Dedifferentiated amniotic fluid mesenchymal stem cell (primary cell): ENCODE measurements around the gene CDH23.

Source experiments
- DNase-seq: peaks from one replicate; pipeline ENCODE4 v3.0.0-alpha.2; 2016; ENCODE audit errors: extremely low spot score

The CDH23 gene

DNA sequence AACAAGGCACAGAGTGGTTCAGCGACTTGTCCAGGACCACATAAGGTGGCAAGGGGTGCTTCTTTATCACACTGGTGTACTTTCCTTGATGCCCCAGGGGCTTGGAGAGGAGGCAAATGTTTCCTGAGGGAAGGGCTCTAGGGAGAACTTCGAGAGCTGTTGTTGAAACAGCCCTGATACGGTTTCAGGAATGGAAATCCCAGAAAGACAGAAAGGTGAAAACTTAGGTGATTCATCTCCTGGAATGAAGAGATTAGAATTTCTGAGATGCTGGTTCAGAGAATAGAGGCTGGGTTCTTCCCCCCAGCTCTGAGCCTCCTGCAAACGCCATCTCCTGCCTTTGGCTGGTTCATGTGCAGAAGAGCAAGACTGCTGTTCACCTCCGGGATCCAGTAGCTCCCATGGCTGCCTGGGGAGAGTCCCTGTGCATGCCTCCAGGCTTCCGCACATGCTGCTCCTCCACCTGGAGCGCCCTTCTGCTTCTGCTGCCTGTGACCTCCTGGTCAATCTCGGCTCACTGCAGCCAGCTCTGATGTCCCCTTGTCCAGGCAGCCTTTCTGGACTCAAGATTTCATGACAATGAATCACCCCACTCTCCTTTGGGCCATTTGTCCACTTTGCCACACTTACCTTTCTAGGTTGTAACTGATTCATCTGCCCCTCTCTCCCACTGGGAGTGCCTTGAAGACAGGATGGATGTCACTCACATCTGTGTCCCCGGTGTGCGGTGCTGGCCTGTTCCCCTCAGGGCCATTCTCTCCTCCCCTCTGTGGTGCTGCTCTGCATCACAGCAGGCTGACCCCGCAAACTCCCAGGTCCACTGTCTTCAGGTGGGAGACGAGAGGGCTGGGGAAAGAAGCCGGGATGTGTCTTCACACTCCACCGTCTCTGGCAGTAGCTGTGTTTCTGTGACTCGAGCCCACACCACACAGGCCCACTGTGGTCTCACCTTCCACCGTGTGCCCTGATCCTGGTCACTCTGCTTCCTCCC, 3.6 kb upstream of the CDH23 start:
- DNase-seq: no peak

DNA sequence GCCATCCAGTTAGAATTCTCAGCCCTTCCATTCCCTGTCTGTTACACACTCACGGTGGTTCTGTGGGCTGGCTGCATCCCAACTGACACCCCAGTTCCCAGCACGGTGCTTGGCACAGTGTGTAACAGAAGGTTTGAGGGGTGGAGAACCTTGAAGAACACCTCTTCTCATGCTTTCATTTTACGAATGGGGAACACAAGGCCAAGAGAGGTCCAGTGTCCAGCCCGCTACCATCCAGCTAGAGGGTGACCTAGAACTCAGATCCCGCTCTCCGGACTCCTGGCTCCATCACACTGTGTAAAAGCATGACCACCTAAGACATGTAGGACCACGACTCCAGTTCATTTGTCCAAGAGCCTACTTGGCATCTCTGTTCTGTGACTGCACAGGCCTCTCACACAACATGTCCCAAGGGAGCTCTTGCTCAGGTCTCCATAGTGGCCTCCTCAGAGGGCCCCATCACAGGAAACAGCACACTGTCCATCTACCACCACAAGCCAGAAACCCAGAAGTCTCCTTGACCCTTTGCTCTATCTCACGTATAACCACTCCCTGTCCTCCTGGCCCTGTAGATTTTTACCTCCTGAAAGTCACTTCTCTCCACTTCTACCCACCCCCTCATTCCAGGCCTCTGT, 2.8 kb upstream of the CDH23 start:
- DNase-seq: no peak

DNA sequence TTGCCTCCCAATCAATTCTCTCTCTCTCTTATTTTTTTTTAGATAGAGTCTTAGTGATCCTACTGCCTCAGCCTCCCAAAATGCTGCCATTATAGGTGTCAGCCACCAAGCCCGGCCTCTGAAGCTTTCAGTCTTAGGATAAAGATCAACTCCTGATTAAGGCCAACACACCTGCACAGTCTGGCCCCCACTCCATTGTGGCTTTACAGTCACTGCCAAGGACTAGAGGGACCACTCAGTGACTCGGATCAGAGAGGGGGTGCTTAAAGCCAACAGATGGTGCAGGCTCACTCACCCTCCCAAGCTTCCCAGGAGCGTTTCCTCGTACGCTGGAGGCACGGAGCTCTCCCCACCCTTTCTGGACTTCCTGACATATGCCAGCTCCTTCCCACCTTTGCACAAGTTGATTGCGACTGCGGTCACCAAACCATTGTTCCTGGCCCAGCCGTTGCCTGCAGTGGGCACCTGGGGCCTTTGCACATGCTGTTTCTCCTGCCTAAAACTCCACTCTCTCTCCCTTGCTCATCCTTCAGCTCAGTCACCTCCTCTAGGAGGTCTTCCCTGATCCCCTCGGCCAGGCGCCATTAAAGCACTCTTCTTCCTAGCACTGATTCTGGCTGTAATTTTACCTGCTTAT, 1.7 kb upstream of the CDH23 start:
- no peak for DNase-seq

DNA sequence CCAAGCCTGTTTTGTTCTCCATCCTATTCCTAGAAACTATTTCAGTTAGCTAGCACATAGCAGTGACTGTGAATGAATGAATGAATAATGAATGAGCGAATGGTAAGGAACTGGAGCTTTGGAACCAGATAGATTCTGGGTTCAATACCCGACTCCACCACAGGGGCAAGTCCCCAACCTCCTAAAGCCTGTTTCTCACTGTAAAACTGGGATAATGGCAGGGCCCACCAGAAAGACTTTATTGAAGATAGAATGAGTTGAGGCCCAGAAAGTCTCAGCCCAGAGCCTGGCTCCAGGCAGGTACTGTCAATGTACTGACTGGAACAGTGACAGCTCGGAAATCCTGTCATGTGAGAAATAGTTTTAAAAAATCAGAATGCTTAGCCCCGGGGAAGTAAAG, 1.1 kb upstream of the CDH23 start:
- no peak for DNase-seq

DNA sequence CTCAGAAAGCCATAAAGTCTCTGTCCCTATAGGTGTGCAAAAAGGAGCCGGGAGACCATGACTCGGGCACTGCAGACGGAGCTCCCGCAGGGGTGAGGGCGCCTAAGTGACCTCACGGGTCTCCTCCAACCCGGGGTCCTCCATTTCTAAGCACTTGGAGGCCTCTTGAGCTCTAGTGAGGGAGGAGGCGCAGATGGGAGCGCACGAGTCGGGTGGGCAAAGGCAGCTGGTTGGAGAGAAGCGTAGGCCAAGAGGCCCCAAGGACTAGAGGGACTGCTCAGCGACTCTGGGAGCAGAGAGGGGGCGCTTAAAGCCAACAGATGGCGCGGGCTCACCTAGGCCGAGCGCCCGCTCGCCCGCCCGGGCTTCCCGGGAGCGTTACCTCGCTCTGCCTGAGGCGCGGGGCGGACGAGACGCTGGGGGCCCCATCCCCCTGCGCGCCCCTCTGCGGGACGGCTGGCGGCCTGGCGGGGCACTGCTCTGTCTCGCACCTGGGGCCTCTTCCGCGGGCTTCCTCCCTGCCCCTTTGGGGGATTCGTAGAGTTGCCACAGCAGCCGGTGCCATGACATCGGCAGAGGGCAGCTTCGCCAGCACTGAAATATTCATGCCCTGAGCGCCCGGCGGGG, 523 bp upstream of the CDH23 start:
- DNase-seq: no peak

DNA sequence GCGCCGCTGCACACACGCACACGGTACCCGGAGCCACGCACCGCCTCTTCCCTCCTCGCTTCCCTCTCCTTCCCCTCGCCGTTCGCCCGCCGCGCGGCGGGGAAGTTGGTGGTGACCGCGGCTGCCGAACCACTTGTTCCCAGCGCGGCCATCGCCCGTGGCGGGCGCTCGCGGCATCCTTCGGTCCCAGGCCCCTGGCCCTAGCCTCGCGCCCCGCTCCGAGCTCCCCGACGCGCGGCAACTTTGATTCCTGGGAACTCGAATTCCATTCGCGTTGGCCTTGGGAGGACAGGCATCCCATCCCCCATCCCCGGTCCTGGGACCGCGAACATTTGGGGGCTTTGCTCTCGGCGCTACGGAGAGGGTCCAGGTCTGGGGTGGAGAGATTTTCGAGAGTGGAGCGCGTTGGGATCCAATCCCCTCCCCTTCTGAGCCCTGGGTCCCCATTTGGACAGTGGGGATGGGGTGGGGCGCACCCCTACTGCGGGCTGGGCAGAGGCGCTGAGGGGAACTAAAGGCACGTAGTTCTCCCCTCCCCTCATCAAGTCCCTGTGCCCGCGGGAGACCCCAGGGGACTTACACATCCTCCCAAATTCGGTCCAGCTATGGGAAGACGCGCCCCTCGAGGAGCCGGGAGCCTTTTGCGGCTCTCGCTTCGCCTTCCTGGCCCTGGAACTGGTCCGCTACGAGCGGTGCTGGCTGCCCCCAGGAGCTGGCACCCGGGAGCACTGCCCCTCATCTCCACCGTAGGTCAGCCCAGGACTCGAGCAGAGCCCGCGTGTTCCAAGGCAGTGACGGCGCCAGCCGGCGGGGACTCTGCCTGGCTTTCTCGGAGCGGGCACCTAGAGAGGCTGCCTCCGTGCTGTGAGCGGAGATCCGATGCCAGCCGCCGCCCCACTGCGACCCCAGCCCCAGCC, 834 bp downstream of the CDH23 start:
- no peak for DNase-seq

DNA sequence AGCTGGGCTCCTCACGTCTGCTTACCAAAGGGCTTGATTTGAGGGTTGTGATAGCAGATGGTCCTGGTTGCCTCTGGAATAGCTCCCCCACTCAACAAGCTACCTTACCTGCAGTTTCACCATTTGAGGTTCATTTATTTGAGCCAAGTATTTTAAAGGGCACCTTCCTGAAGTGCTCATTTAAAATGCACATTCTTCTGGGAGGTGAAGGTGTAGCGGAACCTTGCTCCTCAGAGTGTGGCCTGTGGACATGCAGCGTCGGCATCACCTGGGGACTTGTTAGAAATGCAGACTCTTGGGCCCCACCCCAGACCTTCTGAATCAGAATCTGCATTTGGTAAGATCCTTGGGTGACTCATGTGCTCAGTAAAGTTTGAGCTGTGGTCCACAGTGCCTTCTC, 2.3 kb downstream of the CDH23 start:
- no peak for DNase-seq

DNA sequence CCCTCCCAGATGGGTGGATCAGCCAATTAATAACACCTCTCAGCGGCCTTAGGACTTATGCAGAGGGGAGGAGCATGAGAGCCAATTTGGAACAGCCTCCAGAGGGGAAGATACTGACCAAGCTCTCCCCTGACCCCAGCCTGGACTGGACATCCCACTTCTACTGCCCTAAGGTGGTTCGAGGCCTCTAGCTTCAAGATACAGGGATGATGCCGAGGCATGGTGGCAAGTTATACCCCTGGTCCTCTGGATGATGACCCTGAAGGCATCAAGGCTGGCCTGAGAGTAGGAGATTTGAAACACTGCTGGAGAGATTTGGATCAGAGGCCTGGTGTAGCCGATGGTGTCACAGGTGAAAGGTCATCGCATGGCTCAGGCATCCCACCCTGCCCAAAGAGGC, 3.2 kb downstream of the CDH23 start:
- no peak for DNase-seq

DNA sequence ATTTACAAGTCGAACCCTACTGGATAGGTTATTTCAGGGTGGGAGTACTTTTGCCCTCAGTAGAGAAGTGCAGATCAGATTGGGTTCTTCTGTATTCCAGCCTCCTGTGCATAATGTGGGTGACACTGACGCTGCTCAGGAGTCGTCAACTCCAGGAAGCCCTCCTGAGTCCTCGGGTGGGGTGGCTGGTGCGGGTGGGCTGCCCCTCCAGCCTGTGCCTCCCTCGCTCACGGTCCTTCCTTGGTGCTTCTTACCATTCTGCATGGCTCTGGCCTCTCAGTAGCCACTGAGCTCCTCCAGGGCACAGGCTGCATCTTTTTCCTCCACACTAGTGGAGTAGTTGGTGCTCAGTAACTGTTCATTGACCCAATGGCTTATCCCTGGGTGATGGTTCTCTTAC, 4.3 kb downstream of the CDH23 start:
- DNase-seq: no peak

DNA sequence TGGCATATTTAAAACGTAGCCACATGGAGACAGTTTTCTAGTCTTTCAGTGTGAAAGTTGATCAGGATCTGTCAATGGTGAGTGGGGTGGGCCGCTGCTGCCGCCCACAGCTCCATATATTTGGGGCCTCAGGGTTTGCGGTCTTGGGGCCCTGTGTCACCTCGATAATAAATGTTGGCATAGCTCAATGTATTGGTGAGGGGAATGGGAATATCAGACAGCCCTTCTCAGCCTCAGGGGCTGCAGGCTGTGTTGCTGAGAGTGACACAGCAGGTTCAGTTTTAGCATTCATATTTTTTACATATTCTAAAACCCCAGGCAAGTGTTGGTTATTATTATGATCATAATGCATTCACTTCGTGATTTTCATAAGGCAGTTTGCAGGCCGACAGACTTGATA, 5.3 kb downstream of the CDH23 start:
- DNase-seq: no peak

DNA sequence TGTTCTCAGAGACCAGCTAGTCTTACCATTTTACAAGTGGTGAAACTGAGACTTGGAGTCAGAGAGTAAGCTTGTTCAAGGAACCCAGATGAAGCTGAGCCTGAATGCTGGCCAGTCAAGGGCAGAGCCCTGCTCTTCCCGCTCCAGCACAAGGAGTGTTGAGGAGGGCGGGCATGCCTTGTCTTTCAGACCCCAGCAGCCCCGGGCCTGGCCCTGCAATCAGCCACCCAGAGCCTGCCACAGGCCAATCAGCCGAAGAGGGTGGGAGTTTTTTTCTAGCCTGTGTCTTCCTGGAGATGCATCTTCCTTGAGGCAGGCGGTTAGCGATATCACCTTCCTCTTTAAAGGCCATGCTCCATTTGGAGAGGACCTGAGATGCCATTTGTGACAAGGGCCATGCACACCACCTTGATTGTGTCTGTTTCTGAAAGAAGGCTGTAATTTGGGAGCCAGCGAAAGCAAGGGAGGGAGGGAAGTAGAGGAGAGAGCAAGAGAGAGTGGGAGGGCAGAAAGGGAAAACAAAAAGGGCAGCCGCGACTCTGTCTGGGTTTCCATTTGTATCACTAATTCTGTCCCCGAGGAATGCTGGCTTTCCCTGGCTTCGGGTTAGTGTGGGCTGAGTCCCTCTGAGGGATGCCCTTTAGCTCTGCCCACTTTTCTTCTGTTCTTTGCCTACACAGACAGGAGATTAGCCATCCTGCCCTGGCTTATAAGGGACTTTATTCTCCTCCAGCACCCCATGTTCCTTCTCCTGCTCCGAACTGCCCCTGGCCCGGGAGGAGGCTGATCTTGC, 8.0 kb downstream of the CDH23 start:
- no peak for DNase-seq

DNA sequence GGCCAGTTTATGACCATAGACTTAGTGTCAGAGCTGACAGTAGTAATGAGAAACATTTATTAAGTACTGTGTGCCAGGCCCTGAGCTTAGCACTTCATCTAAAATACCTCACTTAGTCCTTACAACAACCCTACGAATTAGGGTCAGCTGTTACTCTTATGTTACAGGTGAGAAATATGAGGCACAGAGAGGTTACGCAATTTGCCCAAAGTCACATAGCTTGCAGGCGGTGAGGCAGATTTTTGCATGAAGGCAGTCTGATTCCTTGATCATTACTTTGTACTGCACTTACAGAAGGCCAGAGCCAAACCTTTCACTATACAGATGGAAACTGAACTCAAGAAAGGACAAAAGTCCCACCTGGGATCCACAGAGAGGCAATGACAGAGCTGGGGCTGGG, 10.2 kb downstream of the CDH23 start:
- DNase-seq: no peak

DNA sequence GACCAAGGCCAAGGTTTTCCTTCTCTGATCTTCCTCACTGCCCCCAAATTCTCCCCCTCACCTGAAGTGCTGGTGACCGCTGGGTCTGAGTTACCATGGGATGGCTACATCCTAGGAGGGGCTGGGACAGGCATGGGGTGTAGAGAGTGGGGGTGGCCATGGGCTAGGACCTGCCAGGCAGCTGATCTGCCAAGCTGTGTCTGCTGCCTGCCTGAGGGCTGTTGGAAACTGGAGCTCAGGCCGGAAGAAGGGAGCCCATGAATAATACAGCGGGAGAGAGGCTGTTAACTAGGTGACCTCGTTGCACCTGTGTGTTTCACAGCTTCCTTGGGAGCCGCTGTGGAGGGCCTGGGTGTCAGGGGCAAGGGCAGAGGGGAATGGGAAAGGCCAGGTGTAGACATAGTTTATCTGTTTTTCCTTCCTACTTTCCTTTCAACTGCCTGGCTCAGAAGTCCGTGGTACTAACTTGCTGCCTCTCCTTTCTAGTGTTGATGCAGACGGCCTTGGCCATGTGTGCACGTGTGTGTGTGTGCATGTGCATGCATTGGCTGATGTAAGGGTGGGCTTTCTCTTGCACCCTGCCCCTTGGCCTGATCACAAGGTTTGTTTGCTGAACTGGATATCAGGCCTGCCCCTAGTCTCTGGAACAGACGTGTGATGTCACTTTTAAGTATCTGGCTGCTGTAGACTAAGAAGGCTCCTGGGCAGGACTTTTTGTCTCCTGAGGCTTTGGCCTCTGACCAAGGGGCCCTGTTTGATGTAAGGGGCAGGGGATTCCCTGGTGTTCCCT, 11.9 kb downstream of the CDH23 start:
- no peak for DNase-seq

DNA sequence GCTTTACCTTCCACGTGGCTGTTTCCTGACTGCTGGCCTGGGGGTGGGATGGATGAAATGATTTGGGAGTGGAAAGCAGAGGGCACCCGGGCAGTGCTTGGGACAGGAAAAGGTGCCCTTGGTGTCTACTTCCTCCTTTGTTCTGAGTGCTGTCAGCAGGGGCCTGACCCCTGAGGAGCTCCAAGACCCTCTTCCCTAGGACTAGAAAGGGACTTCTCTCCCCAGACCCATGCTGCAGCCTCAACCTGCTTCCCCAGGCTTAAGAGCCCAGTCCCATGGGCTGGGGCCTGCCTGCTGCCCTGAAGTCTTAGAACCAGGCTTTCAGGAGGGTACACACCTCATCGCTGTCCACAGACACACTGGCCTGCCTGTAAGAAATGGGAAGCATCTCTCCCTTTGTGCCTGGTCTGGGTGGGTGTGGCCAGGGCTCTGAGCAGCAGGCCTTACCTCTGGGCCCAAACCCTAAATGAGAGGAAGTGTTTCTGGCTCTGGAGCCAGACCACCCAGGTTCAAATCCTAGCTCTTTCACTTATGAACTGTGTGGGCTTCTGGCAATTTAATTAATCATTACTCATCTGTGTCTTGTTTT, 12.9 kb downstream of the CDH23 start:
- no peak for DNase-seq

DNA sequence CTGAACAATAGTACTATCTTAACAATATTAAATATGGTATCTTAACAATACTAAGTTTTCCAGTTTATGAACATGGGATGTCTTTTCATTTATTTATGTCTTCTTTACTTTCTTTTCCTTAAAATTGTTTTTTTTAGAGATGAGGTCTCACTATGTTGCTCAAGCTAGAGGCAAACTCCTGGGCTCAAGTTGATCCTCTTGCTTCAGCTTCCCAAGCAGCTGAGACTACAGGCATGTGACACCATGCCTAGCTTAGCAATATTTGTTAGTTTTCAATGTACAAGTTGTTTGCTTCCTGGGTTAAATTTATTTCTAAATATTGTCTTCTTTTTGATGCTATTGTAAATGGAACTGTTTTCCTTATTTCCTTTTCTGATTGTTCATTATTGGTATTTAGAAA, 16.9 kb downstream of the CDH23 start:
- no peak for DNase-seq

DNA sequence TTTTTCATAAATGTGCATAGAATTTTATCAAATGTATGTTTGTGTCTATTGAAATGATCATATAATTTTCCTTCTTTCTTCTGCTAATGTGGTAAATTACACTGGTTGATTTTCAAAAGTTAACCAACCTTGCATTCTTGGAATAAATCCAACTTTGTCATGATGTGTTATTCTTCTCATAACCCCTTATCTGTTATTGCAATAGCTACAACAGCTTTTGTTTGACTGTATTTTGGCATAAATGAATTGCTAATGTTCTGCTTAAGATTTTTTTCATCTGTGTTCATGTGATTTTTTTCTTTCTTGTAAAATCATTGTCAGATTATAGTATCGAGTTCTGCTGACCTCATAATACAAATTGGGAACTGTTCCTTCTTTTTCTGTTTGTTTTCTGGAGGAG, 17.6 kb downstream of the CDH23 start:
- no peak for DNase-seq

DNA sequence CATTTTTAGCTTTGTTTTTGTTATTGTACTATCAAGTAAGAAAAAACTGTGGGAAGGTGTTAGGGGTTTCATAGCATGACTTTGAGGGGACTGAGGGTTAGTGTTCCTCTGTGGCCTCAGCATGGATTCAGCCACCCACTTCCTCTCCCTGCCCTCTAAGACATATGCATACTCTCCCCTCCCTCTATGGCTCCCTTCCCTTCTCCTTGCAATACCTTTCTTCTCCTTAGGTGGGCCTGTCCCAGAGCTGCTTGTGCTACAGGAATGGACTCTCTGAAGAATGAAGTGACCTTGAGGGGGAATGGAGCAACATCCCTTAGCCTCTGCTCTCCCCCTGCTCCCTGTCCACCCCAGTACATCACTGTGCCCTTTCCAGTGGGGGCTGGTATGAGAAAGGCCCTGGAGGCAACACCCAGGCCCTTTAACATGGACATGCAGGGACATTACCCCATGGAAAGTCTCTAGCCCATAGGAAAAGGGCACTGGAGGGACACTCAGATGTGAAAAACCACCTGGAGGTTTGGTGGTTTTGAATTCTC, 22.4 kb downstream of the CDH23 start:
- DNase-seq: no peak

DNA sequence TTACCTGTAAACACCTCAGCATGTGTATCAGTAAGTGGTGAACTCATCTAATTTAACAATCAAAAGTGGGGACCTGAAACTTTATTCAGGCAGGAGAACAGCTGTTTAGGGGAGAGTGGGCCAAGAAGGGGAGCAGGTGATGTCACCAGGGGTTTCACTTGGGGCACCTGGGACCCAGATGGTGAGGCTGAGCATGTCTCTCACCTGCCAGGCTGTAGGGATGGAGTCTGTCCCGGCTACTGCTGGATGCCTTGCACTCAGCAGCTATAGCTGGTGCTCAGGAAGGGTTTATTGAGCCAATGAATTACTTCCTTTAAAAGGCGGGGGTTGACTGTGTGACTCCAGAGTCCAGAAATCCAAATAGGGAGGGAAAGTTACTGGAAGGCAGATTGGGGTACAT, 23.0 kb downstream of the CDH23 start:
- no peak for DNase-seq

DNA sequence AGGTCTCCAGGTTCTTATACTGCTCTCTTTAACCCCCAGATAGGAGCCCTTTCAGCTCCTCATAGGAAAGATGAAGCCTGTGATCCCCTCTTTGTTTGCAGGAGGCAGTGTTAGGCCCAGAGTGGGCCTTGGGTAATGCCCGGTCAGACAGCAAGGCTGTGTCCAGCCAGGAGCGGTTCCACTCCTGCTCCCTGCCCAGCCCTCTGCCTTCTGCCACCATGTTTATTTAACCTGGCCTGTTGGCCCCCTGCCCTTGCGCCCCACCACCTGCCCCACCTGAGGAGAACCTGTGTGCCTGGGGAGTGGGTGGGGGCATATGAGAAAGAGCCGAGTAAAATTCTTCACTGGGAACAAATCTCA, 24.3 kb downstream of the CDH23 start:
- DNase-seq: no peak
